HepG2 (cell line): Measurements from ENCODE around the gene CTDP1. TPM values are rescaled to one million over a fixed set of nuclear protein-coding genes. Genes with fewer than 3 reads are reported as not detected.

Experiments used
- ATF4 ChIP-seq, 2 experiments: fragments of 450-650 bp in 1 of 2; sonication (generic) in 1 of 2; formaldehyde crosslinking; IDR thresholded peaks; 2 replicates each; pipeline versions ENCODE4 v1.5.0 to v1.8.0; 2020 to 2022; ENCODE audit warnings: mild to moderate bottlenecking in 1 of 2, missing genetic modification reagents in 1 of 2
- GLMP ChIP-seq: sonication (generic); formaldehyde crosslinking; IDR thresholded peaks from 2 replicates; pipeline ENCODE4 v1.9.0; 2021; ENCODE audit warnings: missing genetic modification reagents, mild to moderate bottlenecking, borderline replicate concordance
- KLF6 ChIP-seq: IDR thresholded peaks from 2 replicates; pipeline ENCODE4 v1.8.0; 2016; ENCODE audit warnings: missing biosample characterization, missing genetic modification reagents
- MAFK ChIP-seq, 2 experiments: IDR thresholded peaks in 1 of 2; conservative IDR thresholded peaks in 1 of 2; 2 replicates each; pipeline ENCODE4 v1.6.1; 2011; ENCODE audit warnings: improper control_type of control experiment in 2 of 2, low read length in 2 of 2
- SAP130 ChIP-seq: IDR thresholded peaks from 2 replicates; pipeline ENCODE4 v1.6.1; 2016; ENCODE audit warnings: low read depth
- SMAD3 ChIP-seq: sonication (generic); formaldehyde crosslinking; IDR thresholded peaks from 2 replicates; pipeline ENCODE4 v1.4.0; 2020; ENCODE audit warnings: missing genetic modification reagents
- TBX2 ChIP-seq: sonication (generic); formaldehyde crosslinking; IDR thresholded peaks from 2 replicates; pipeline ENCODE4 v1.5.0; 2020; ENCODE audit warnings: missing genetic modification reagents, mild to moderate bottlenecking, borderline replicate concordance
- TFE3 ChIP-seq: IDR thresholded peaks from 2 replicates; pipeline ENCODE4 v1.6.1; 2016
- THAP11 ChIP-seq: IDR thresholded peaks from 2 replicates; pipeline ENCODE4 v1.6.1; 2016; ENCODE audit warnings: missing biosample characterization, missing genetic modification reagents
- ZBTB7B ChIP-seq: sonication (generic); formaldehyde crosslinking; IDR thresholded peaks from 2 replicates; pipeline ENCODE4 v1.4.0; 2020; ENCODE audit warnings: missing genetic modification reagents
- ZNF280B ChIP-seq: sonication (generic); formaldehyde crosslinking; IDR thresholded peaks from 2 replicates; pipeline ENCODE4 v1.5.0; 2020; ENCODE audit warnings: missing genetic modification reagents, mild to moderate bottlenecking, borderline replicate concordance
- ZNF335 ChIP-seq: sonication (generic); formaldehyde crosslinking; IDR thresholded peaks from 2 replicates; pipeline ENCODE4 v1.4.0; 2020; ENCODE audit warnings: missing genetic modification reagents
- ZNF430 ChIP-seq: sonication (generic); formaldehyde crosslinking; IDR thresholded peaks from 2 replicates; pipeline ENCODE4 v1.9.0; 2021; ENCODE audit warnings: mild to moderate bottlenecking, missing genetic modification reagents
- ZNF446 ChIP-seq: sonication (generic); formaldehyde crosslinking; IDR thresholded peaks from 2 replicates; pipeline ENCODE4 v1.5.0; 2020; ENCODE audit warnings: mild to moderate bottlenecking, missing genetic modification reagents
- ZNF512B ChIP-seq: sonication (generic); formaldehyde crosslinking; IDR thresholded peaks from 2 replicates; pipeline ENCODE4 v1.5.1; 2020; ENCODE audit warnings: missing genetic modification reagents, mild to moderate bottlenecking, borderline replicate concordance
- ZNF777 ChIP-seq: sonication (generic); formaldehyde crosslinking; IDR thresholded peaks from 2 replicates; pipeline ENCODE4 v1.4.0; 2020; ENCODE audit warnings: missing genetic modification reagents
- polyA plus RNA-seq, 8 experiments: library from polyadenylated mRNA; depleted of rRNA in 3 of 8; stranded (reverse) in 7 of 8; unstranded in 1 of 8; fragments of >200 nt; fragmentation: Illumina TruSeq in 4 of 8; extraction: Trizol in 4 of 8; gene quantifications; 2 replicates each; pipeline versions ENCODE4 v1.2.1 to v1.2.3, GENCODE V29; 2011 to 2016; ENCODE audit warnings: low read depth in 4 of 8, missing spikeins in 1 of 8, mixed read lengths in 1 of 8; ENCODE audit not compliant: insufficient read depth in 1 of 8
- total RNA-seq, 5 experiments: library from RNA; depleted of rRNA; stranded (reverse); fragments of >200 nt; fragmentation: Illumina TruSeq; extraction: Trizol; gene quantifications; 2 replicates each; pipeline ENCODE4 v1.2.3, GENCODE V29; 2016; ENCODE audit warnings: low read depth in 1 of 5

Gene CTDP1
- total and polyA plus RNA-seq, 2 of the 13 experiments (the other 11 are each of a cell fraction or from before 2014, with no cell fraction given): 6.9 to 11.0 TPM

- TF ChIP-seq ZNF335 (CRISPR knock-in tag) (0 out of 2 replicates have a peak, but pooled peaks have one; percentile 21), ZBTB7B (CRISPR knock-in tag) (no peak), SMAD3 (CRISPR knock-in tag) (peak; percentile 53; the same call in 1 of the 2 replicates), TBX2 (CRISPR knock-in tag) (0 out of 2 replicates have a peak, but pooled peaks have one; percentile 53), ZNF446 (CRISPR knock-in tag) (no peak), ZNF777 (CRISPR knock-in tag) (no peak), ZNF430 (CRISPR knock-in tag) (0 out of 2 replicates have a peak, but pooled peaks have one; percentile 33), ZNF512B (CRISPR knock-in tag) (no peak), GLMP (CRISPR knock-in tag) (no peak), ZNF280B (CRISPR knock-in tag) (0 out of 2 replicates have a peak, but pooled peaks have one; percentile 28), TFE3 (CRISPR knock-in tag) (peak; percentile 63), MAFK (conservative IDR thresholded peaks at IDR 0.05 in 1 of 2, IDR thresholded peaks at IDR 0.05 in 1 of 2; ENCODE audit: low read length in 2 of 2) (no peak), THAP11 (CRISPR knock-in tag) (peak; percentile 31; the same call in 1 of the 2 replicates), ATF4 (CRISPR knock-in tag; IDR thresholded peaks at IDR 0.05) (peak in 1 of 2 experiments; percentile 56; a peak in 2 of 4 replicates), SAP130 (CRISPR knock-in tag) (peak; percentile 54; the same call in 1 of the 2 replicates), KLF6 (CRISPR knock-in tag) (peak; percentile 41; the same call in 1 of the 2 replicates)
Measured at GRCh38 chr18:79781331-79781941, 101.8 kb downstream of the CTDP1 start (continued).
